CD4-positive, alpha-beta T cell (primary cell): ENCODE data around the gene DIP2C. TPM values are rescaled to one million over a fixed set of nuclear protein-coding genes. Genes with fewer than 3 reads are reported as not detected.

Experiments used
- ATAC-seq: fragments of 200-7000 bp; cut with Tn5 transposase; one replicate; pipeline ENCODE4 v1.10.0; 2022; ENCODE audit warnings: mild to moderate bottlenecking; ENCODE audit not compliant: poor library complexity
- CTCF ChIA-PET: fragments of 350-600 bp; sonication (Branson Sonifier 250); formaldehyde crosslinking; loops from one replicate; lab custom pipeline; 2021; ENCODE audit warnings: antibody characterized with exemption, inconsistent platforms; lab: Charles Lee
- POLR2A ChIA-PET: fragments of 350-600 bp; sonication (Branson Sonifier 250); formaldehyde crosslinking; loops from one replicate; lab custom pipeline; 2021; ENCODE audit warnings: antibody characterized with exemption, inconsistent platforms; lab: Charles Lee
- DNase-seq, 14 experiments: peaks; one replicate each; pipeline ENCODE4 v3.0.0-alpha.2; 2013 to 2020; ENCODE audit warnings: mixed read lengths in 2 of 14
- H3K27ac ChIP-seq, 2 donors: one replicate each; pipeline versions ENCODE4 v1.5.1 to v1.7.0; 2013; ENCODE audit warnings: low read length in 2 of 2, low read depth in 1 of 2, mild to moderate bottlenecking in 1 of 2
- H3K27me3 ChIP-seq, 2 experiments: 1 replicate in 1 of 2; 2 replicates in 1 of 2; pipeline versions ENCODE4 v1.6.1 to v1.7.0; 2013; ENCODE audit warnings: low read length in 2 of 2, control low read depth in 1 of 2, mild to moderate bottlenecking in 1 of 2, moderate library complexity in 1 of 2; ENCODE audit not compliant: insufficient read depth in 2 of 2, control insufficient read depth in 1 of 2
- H3K36me3 ChIP-seq: one replicate; pipeline ENCODE4 v1.6.1; 2013; ENCODE audit warnings: low read length, control low read depth; ENCODE audit not compliant: insufficient read depth
- H3K4me1 ChIP-seq: one replicate; pipeline ENCODE4 v1.6.1; 2013; ENCODE audit warnings: low read length, control low read depth; ENCODE audit not compliant: insufficient read depth
- H3K4me3 ChIP-seq: one replicate; pipeline ENCODE4 v1.5.1; 2013; ENCODE audit warnings: mild to moderate bottlenecking, low read length, moderate library complexity
- H3K9me3 ChIP-seq, 2 experiments: 1 replicate in 1 of 2; 2 replicates in 1 of 2; pipeline versions ENCODE4 v1.6.1 to v1.7.0; 2013; ENCODE audit warnings: low read length in 2 of 2, mild to moderate bottlenecking in 2 of 2, control low read depth in 1 of 2, moderate library complexity in 1 of 2; ENCODE audit not compliant: control insufficient read depth in 1 of 2, insufficient read depth in 1 of 2
- H3K27ac Mint-ChIP-seq: one replicate; pipeline ENCODE4 v1.8.0; 2020; ENCODE audit warnings: mixed read lengths
- H3K27me3 Mint-ChIP-seq: one replicate; pipeline ENCODE4 v1.8.0; 2021; ENCODE audit warnings: mixed read lengths
- H3K36me3 Mint-ChIP-seq: one replicate; pipeline ENCODE4 v1.8.0; 2021; ENCODE audit warnings: low read depth, mixed read lengths
- H3K4me1 Mint-ChIP-seq: one replicate; pipeline ENCODE4 v1.8.0; 2021; ENCODE audit warnings: low read depth, mixed read lengths
- H3K4me3 Mint-ChIP-seq: one replicate; pipeline ENCODE4 v1.8.0; 2020; ENCODE audit warnings: mild to moderate bottlenecking, mixed read lengths
- H3K9me3 Mint-ChIP-seq: one replicate; pipeline ENCODE4 v1.8.0; 2020; ENCODE audit warnings: mixed read lengths
- CTCF ChIP-seq: fragments of 200-600 bp; IDR thresholded peaks from one replicate; pipeline ENCODE4 v1.8.0; 2022; ENCODE audit warnings: antibody characterized with exemption, mild to moderate bottlenecking
- intact Hi-C, 2 experiments: fragments of 100-400 bp; cut with DNase I in 1 of 2; cut with micrococcal nuclease in 1 of 2; formaldehyde crosslinking; loops; one replicate each; pipeline versions ENCODE4 v1.15.1 to v1.9.0; 2023 to 2025; cut with DNase I, micrococcal nuclease
- total RNA-seq, 174 experiments: library from RNA in 2 of 174; stranded (reverse) in 2 of 174; gene quantifications; one replicate each; pipeline ENCODE4 v1.2.3 and lab custom pipeline; 2021 to 2026

The DIP2C gene
- total RNA-seq, 2 experiments from 2014 or later = 4.1 TPM

- Histone ChIP-seq H3K36me3 (no peaks in the 10 kb centered on the region), H3K4me3 (no peak overlapping the region), H3K9me3 (peaks cover 0 to 12% of the 10 kb centered on the region in 2 experiments), H3K27ac (no peak overlapping the region), H3K4me1 (no peaks in the 10 kb centered on the region), H3K27me3 (no peaks in the 10 kb centered on the region)
- Mint-ChIP-seq H3K27ac (no peak overlapping the region), H3K9me3 (no peaks in the 10 kb centered on the region), H3K27me3 (no peaks in the 10 kb centered on the region), H3K4me3 (no peak overlapping the region), H3K36me3 (no peaks in the 10 kb centered on the region), H3K4me1 (no peaks in the 10 kb centered on the region)
- DNase-seq (no peak), ATAC-seq (no peak)
- POLR2A ChIA-PET = no interaction called here
- CTCF ChIA-PET = no interaction called here
- no peak for TF ChIP-seq CTCF
- intact Hi-C loops = no loop called here
Observed at GRCh38 chr10:681670-682318, 7.7 kb downstream of the DIP2C start.

GRCh38 chr10:680745-681144 lies 8.7 kb downstream of the DIP2C start:
- H3K27ac Mint-ChIP-seq = no peak overlapping the region
- POLR2A ChIA-PET = no interaction called here
- CTCF ChIA-PET = no interaction called here

GRCh38 chr10:680146-680545 lies 9.3 kb downstream of the DIP2C start:
- ChIA-PET CTCF (no interaction called here), POLR2A (no interaction called here)
- no peaks in the 10 kb centered on the region for H3K36me3 ChIP-seq
- no peak overlapping the region for H3K27ac Mint-ChIP-seq
- DNase-seq (no peak), ATAC-seq (no peak)
- peaks cover 0 to 5% of the 10 kb centered on the region in 2 experiments for H3K9me3 ChIP-seq
- TF ChIP-seq CTCF = no peak
- H3K9me3 Mint-ChIP-seq = no peaks in the 10 kb centered on the region
- no peaks in the 10 kb centered on the region for H3K27me3 ChIP-seq
- intact Hi-C loops = no loop called here
- no peaks in the 10 kb centered on the region for H3K36me3 Mint-ChIP-seq
- H3K4me1 ChIP-seq = no peaks in the 10 kb centered on the region
- no peaks in the 10 kb centered on the region for H3K4me1 Mint-ChIP-seq
- no peak overlapping the region for H3K27ac ChIP-seq
- no peaks in the 10 kb centered on the region for H3K27me3 Mint-ChIP-seq
- no peak overlapping the region for H3K4me3 ChIP-seq
- no peak overlapping the region for H3K4me3 Mint-ChIP-seq

More at GRCh38 chr10:680745-681144, 8.7 kb downstream of the DIP2C start:
- Histone ChIP-seq H3K4me1 (no peaks in the 10 kb centered on the region), H3K27me3 (no peaks in the 10 kb centered on the region), H3K27ac (no peak overlapping the region), H3K4me3 (no peak overlapping the region), H3K9me3 (peaks cover 0 to 5% of the 10 kb centered on the region in 2 experiments), H3K36me3 (no peaks in the 10 kb centered on the region)
- DNase-seq (no peak), ATAC-seq (no peak)
- H3K4me3 Mint-ChIP-seq = no peak overlapping the region
- no peaks in the 10 kb centered on the region for H3K4me1 Mint-ChIP-seq
- H3K36me3 Mint-ChIP-seq = no peaks in the 10 kb centered on the region
- intact Hi-C loops = no loop called here
- no peak for TF ChIP-seq CTCF
- H3K9me3 Mint-ChIP-seq = no peaks in the 10 kb centered on the region
- H3K27me3 Mint-ChIP-seq = no peaks in the 10 kb centered on the region
